GM18505 (cell line): ENCODE data around the gene GUCA2A.

ENCODE experiments used
- ATAC-seq: cut with Tn5 transposase; IDR thresholded peaks from one replicate; pipeline ENCODE4 v1.9.1; 2021; ENCODE audit not compliant: unreplicated experiment
- POLR2A ChIP-seq: IDR thresholded peaks from 4 replicates; pipeline ENCODE4 v1.6.1; 2011; ENCODE audit warnings: borderline replicate concordance; ENCODE audit not compliant: insufficient read depth, insufficient read length; ENCODE audit errors: extremely low read depth

The GUCA2A gene

DNA sequence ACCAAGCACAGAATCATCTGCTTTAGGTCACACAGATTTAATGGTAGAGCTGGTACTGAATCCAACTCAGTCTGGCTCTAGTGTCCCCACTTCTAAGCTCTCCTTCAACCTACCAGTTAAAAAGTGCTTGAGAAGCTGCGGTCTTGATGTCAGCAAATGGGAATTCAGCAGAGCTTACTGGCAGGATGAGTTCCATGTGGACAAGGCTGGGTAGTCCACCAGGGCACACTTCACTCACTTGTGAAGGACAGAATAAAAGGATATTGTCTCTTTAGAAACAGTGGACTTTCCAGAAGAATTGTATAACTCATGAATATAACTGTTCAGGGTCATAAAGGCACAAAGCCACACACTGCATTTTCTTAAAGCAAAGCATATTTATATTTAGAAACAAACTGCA lies 46.4 kb downstream of the GUCA2A start:
- ATAC-seq: no peak
- TF ChIP-seq POLR2A: no peak

DNA sequence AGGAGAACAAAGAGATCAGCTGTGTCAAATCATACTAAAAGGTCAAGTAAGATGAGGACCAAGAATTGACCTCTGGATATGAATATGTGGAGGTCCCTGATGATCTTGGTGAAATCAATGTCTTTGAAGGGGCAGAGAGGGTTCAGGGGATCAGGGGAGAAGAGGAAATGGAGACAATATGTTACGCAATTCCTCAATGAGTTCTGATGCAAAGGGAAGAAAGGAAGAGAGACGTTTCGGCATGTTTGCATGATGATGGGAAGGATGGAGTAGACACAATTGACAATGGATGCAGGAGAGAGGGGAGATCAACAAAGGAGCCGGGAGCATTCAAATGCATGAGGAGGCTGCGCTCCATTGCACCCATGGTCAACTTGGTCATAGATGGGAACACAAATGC lies 47.3 kb downstream of the GUCA2A start:
- ATAC-seq: no peak

DNA sequence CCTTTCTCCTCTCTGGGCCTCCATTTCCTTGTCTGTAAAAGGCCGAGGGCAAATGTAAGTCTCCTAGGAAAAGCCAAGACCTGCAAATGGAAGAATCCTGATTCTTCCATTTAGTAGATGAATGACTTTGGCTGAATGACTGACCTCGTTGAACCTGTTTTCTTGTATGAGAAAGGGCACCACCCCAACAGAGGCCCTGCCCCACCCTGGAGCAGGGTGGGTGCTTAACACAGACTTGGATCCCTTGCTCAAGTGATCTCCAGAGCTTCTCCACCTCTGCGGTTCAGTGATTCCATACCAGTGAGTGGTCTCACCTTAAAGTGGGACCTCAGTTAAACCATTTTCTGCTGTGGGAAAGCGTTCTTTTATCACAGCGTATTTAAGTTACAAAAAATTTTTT lies 50.3 kb downstream of the GUCA2A start:
- ATAC-seq: no peak
- TF ChIP-seq POLR2A: no peak

More for the DNA sequence above, 47.3 kb downstream of the GUCA2A start:
- TF ChIP-seq POLR2A: no peak
